Activated CD8-positive, alpha-beta T cell treated with anti-CD3 and anti-CD28 coated beads for 36 hours (primary cell): Measurements from ENCODE around the gene GPR78. TPM values are rescaled to one million over a fixed set of nuclear protein-coding genes. Genes with fewer than 3 reads are reported as not detected.
A peak's percentile ranks its signal among the peaks of the same experiment; 100 is the strongest.

ENCODE experiments used
- ATAC-seq: fragments of 200-7000 bp; cut with Tn5 transposase; one replicate; pipeline ENCODE4 v1.10.0; 2021; ENCODE audit warnings: mild to moderate bottlenecking, moderate library complexity
- CTCF ChIA-PET: fragments of 350-600 bp; sonication (Branson Sonifier 250); formaldehyde crosslinking; loops from one replicate; lab custom pipeline; 2021; ENCODE audit warnings: antibody characterized with exemption; lab: Charles Lee
- POLR2A ChIA-PET: fragments of 350-600 bp; sonication (Branson Sonifier 250); formaldehyde crosslinking; loops from one replicate; lab custom pipeline; 2021; ENCODE audit warnings: antibody characterized with exemption; lab: Charles Lee
- DNase-seq: peaks from one replicate; pipeline ENCODE4 v3.0.0-alpha.2; 2020
- H3K27ac Mint-ChIP-seq: one replicate; pipeline ENCODE4 v1.8.0; 2021; ENCODE audit warnings: mild to moderate bottlenecking, mixed read lengths
- H3K27me3 Mint-ChIP-seq: one replicate; pipeline ENCODE4 v1.8.0; 2021; ENCODE audit warnings: mixed read lengths
- H3K36me3 Mint-ChIP-seq: one replicate; pipeline ENCODE4 v1.8.0; 2021; ENCODE audit warnings: low read depth, mixed read lengths
- H3K4me1 Mint-ChIP-seq: one replicate; pipeline ENCODE4 v1.8.0; 2021; ENCODE audit warnings: low read depth, mixed read lengths
- H3K4me3 Mint-ChIP-seq: one replicate; pipeline ENCODE4 v1.8.0; 2021; ENCODE audit warnings: mild to moderate bottlenecking, moderate library complexity, mixed read lengths
- H3K9me3 Mint-ChIP-seq: one replicate; pipeline ENCODE4 v1.8.0; 2021; ENCODE audit warnings: mixed read lengths
- intact Hi-C: fragments of 100-400 bp; cut with micrococcal nuclease; formaldehyde crosslinking; loops from one replicate; pipeline ENCODE4 v1.10.0; 2022
- total RNA-seq, 2 experiments: library from RNA; stranded (reverse); gene quantifications; one replicate each; pipeline ENCODE4 v1.2.3, GENCODE V29; 2021
- TF ChIP-seq, protein P1 (sequence below): fragments of 200-600 bp; IDR thresholded peaks from one replicate; pipeline ENCODE4 v1.8.0; 2022; ENCODE audit warnings: antibody characterized with exemption, mild to moderate bottlenecking

GPR78 gene
- total RNA-seq, 2 experiments from 2014 or later = not detected

DNA sequence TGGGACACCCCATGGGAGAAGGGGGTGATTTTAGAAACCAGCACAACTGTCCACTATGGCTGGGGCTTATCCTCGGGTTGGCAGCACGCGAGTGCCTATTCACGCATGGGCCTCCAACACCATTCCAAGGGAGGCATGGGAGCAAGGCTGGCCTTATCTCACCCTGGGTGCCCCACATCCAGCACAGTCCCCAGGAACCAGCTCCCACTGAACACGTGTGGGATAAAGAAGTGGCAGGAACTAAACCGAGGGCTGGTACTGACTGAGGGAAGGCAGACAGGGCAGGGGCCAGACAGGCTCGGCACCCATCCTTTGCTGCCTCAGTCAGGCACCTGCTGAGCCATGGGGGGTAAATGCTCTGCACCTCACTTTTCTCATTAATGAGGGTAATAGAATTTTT, 43.7 kb upstream of the GPR78 start:
- intact Hi-C loops = no loop called here
- Mint-ChIP-seq H3K36me3 (no peaks in the 10 kb centered on the region), H3K4me3 (no peak overlapping the region), H3K9me3 (peaks cover 7% of the 10 kb centered on the region), H3K4me1 (peaks cover 9% of the 10 kb centered on the region), H3K27me3 (peaks cover 4% of the 10 kb centered on the region), H3K27ac (no peak overlapping the region)
- no peak for DNase-seq
- ChIA-PET POLR2A (no interaction called here), CTCF (no interaction called here)
- no peak for ATAC-seq
- TF ChIP-seq, protein P1, sequence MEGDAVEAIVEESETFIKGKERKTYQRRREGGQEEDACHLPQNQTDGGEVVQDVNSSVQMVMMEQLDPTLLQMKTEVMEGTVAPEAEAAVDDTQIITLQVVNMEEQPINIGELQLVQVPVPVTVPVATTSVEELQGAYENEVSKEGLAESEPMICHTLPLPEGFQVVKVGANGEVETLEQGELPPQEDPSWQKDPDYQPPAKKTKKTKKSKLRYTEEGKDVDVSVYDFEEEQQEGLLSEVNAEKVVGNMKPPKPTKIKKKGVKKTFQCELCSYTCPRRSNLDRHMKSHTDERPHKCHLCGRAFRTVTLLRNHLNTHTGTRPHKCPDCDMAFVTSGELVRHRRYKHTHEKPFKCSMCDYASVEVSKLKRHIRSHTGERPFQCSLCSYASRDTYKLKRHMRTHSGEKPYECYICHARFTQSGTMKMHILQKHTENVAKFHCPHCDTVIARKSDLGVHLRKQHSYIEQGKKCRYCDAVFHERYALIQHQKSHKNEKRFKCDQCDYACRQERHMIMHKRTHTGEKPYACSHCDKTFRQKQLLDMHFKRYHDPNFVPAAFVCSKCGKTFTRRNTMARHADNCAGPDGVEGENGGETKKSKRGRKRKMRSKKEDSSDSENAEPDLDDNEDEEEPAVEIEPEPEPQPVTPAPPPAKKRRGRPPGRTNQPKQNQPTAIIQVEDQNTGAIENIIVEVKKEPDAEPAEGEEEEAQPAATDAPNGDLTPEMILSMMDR = no peak

DNA sequence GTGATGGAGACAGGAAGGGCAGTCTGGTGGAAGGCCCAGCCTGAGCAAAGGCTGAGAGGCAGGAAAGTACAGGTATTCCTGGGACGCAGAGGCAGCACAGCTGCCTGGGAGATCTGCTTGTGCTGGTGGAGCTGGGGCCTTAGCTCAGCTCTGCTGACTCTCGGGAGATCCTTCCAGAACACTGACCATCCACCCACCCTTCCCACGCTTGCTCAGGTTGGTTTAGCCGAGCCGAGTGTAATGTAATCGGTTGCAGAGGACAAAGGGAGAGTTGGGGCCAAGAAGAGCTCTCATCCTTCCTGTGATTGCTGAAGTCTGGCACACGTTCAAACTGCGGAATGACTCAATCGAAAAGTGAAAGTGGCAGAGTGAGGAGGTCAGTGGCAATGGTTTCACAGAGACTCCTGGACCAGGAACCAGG, 43.1 kb upstream of the GPR78 start:
- peaks cover 7% of the 10 kb centered on the region for H3K9me3 Mint-ChIP-seq
- H3K27ac Mint-ChIP-seq = no peak overlapping the region
- peaks cover 4% of the 10 kb centered on the region for H3K27me3 Mint-ChIP-seq
- H3K4me1 Mint-ChIP-seq = peaks cover 9% of the 10 kb centered on the region
- TF ChIP-seq, protein P1 = no peak
- no peaks in the 10 kb centered on the region for H3K36me3 Mint-ChIP-seq
- POLR2A ChIA-PET = no interaction called here
- CTCF ChIA-PET = no interaction called here
- ATAC-seq = no peak
- intact Hi-C loops = no loop called here
- H3K4me3 Mint-ChIP-seq = no peak overlapping the region
- no peak for DNase-seq

DNA sequence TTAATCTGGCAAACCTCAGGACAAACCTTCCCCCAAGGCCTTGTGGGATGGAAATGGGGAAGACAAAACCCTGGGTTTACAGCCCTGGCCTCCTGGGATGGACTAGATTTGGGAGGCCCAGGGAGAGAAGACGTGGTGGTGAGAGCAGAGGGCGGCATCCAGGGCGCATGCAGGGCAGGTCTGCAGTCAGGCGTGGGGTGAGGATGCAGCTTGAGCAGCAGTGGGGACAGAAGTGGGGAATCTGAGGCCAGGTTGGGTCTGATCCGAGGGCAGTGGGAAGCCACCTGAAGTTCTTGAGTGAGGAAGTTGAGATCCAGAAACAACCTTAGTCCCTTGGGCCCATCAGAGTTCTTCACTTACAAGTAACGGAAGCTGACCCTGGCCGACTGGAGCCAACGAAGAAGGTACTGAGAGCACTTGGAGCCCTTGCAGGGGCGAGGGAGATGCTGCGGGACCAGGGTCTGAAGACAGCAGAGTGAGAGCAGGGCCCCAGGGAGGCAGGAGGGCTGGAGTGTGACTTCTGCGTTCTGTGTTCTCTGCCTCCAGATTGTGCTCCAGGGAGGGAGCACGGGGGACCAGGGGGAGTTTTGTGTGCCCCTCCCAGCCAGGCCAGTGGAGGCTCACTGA, 42.0 kb upstream of the GPR78 start:
- intact Hi-C loops = no loop called here
- ATAC-seq (no peak), DNase-seq (no peak)
- POLR2A ChIA-PET = no interaction called here
- Mint-ChIP-seq H3K4me3 (no peak overlapping the region), H3K9me3 (peaks cover 7% of the 10 kb centered on the region), H3K36me3 (no peaks in the 10 kb centered on the region), H3K27me3 (peaks cover 3% of the 10 kb centered on the region), H3K4me1 (peaks cover 9% of the 10 kb centered on the region), H3K27ac (no peak overlapping the region)
- TF ChIP-seq, protein P1 = no peak
- CTCF ChIA-PET = no interaction called here

GRCh38 chr4:8538703-8539567, 41.3 kb upstream of the GPR78 start:
- Mint-ChIP-seq H3K4me1 (peaks cover 9% of the 10 kb centered on the region), H3K27me3 (peaks cover 3% of the 10 kb centered on the region), H3K4me3 (no peak overlapping the region), H3K36me3 (no peaks in the 10 kb centered on the region), H3K9me3 (peaks cover 7% of the 10 kb centered on the region), H3K27ac (no peak overlapping the region)
- POLR2A ChIA-PET = no interaction called here
- TF ChIP-seq, protein P1 = no peak
- CTCF ChIA-PET = no interaction called here
- intact Hi-C loops = no loop called here
- DNase-seq (no peak), ATAC-seq (no peak)

DNA sequence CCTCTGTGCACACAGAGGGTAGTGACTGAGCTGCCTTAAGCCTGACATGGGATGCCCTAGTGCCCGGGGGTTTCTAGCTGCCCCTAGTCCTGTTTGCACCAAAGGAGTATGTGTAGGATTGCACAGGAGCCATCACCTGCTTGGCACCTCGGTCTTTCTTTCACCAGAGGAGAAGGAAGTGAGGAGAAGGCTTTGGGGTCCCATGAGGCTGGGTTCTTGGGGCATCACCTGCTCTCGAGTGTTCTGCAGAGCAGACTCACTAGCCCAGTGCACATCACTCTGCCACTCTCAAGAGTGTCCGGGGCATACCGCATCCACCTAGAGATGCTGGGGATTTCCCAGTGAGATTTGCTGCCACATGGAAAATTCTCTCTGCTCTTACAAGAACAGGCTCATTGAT, 40.5 kb upstream of the GPR78 start:
- Mint-ChIP-seq H3K27ac (peak overlapping the region; percentile 71), H3K36me3 (no peaks in the 10 kb centered on the region), H3K27me3 (no peaks in the 10 kb centered on the region), H3K4me3 (no peak overlapping the region), H3K4me1 (peaks cover 9% of the 10 kb centered on the region), H3K9me3 (peaks cover 3% of the 10 kb centered on the region)
- POLR2A ChIA-PET = no interaction called here
- TF ChIP-seq, protein P1 = no peak
- ATAC-seq = peak; percentile 64
- intact Hi-C loops = no loop called here
- CTCF ChIA-PET = no interaction called here
- DNase-seq = peak; percentile 7
